Activated naive CD8-positive, alpha-beta T cell treated with anti-CD3 and anti-CD28 coated beads, Interleukin-2, amount 10 ng/mL, durations not matched to agents 7 days and 5 days (primary cell): ENCODE results near the gene AGBL4. TPM values are rescaled to one million over a fixed set of nuclear protein-coding genes. Genes with fewer than 3 reads are reported as not detected.

Experiments
- ATAC-seq: fragments of 150-1000 bp; cut with Tn5 transposase; one replicate; pipeline ENCODE4 v1.10.0; 2021; ENCODE audit warnings: low read depth, moderate library complexity
- POLR2A ChIA-PET: fragments of 350-600 bp; sonication (Branson Sonifier 250); formaldehyde crosslinking; loops from one replicate; lab custom pipeline; 2021; ENCODE audit warnings: antibody characterized with exemption; lab: Charles Lee
- DNase-seq: peaks from one replicate; pipeline ENCODE4 v3.0.0; 2021
- H3K27ac Mint-ChIP-seq: one replicate; pipeline ENCODE4 v1.8.0; 2022; ENCODE audit warnings: mild to moderate bottlenecking, mixed read lengths
- H3K27me3 Mint-ChIP-seq: one replicate; pipeline ENCODE4 v1.8.0; 2022; ENCODE audit warnings: mild to moderate bottlenecking, moderate library complexity, mixed read lengths
- H3K36me3 Mint-ChIP-seq: one replicate; pipeline ENCODE4 v1.8.0; 2021; ENCODE audit warnings: mild to moderate bottlenecking, mixed read lengths
- H3K4me1 Mint-ChIP-seq: one replicate; pipeline ENCODE4 v1.8.0; 2021; ENCODE audit warnings: mixed read lengths
- H3K4me3 Mint-ChIP-seq: one replicate; pipeline ENCODE4 v1.8.0; 2022; ENCODE audit warnings: mild to moderate bottlenecking, moderate library complexity, mixed read lengths
- H3K9me3 Mint-ChIP-seq: one replicate; pipeline ENCODE4 v1.8.0; 2021; ENCODE audit warnings: mixed read lengths
- total RNA-seq, 2 experiments: library from RNA; stranded (reverse); gene quantifications; one replicate each; pipeline ENCODE4 v1.2.3, GENCODE V29; 2021

The AGBL4 gene
- total RNA-seq, 2 experiments from 2014 or later: not detected

DNA sequence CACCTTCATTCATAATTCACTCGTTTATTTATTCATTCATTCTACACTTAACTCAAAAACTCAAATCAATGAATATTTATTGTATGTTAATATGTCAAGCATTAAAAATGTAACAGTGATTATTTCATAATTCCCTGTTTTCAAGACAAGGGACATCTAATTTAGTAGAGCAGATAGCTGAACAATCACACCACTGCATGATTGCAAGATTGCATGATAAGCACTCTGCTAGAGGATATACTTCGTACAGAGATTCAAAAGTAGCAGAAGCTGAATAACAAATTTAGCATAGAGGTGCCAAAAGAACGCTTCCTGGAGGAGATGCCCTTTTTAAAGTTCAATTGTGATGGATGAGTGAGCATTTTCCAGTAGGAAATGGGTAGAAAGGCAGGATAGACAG is 1056.4 kb downstream of the AGBL4 start:
- Mint-ChIP-seq H3K36me3 (no peaks in the 10 kb centered on the region), H3K27me3 (peaks cover 4% of the 10 kb centered on the region), H3K9me3 (no peaks in the 10 kb centered on the region), H3K4me3 (no peak overlapping the region), H3K4me1 (no peaks in the 10 kb centered on the region), H3K27ac (no peak overlapping the region)
- no peak for ATAC-seq
- POLR2A ChIA-PET: no interaction called here
- DNase-seq: no peak

GRCh38 chr1:48966583-48966982 is 1057.2 kb downstream of the AGBL4 start:
- DNase-seq (no peak), ATAC-seq (no peak)
- Mint-ChIP-seq H3K4me1 (no peaks in the 10 kb centered on the region), H3K36me3 (no peaks in the 10 kb centered on the region), H3K4me3 (no peak overlapping the region), H3K27ac (no peak overlapping the region), H3K9me3 (no peaks in the 10 kb centered on the region), H3K27me3 (peaks cover 4% of the 10 kb centered on the region)
- POLR2A ChIA-PET: no interaction called here

DNA sequence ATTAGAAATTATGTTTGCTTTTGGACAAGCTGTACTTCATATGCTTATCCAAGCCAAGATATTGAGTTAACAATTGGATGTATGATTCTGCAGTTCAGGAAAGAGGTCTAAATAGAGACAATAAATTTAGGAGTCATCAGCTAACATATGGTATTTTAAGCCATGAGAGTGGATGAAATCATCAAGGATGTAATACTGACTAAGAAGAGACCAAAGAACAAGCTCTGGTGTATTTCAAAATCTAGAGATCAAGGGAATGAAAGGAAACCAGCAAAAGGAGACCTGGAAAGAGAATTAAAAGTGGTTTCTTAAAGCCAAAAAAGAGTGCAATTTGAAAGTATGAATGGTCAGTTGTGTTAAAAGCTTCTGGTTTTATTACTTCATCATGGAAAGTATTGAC is 1063.4 kb downstream of the AGBL4 start:
- Mint-ChIP-seq H3K4me3 (no peak overlapping the region), H3K4me1 (no peaks in the 10 kb centered on the region), H3K27me3 (peaks cover 4% of the 10 kb centered on the region), H3K9me3 (no peaks in the 10 kb centered on the region), H3K27ac (no peak overlapping the region), H3K36me3 (no peaks in the 10 kb centered on the region)
- POLR2A ChIA-PET: no interaction called here
- DNase-seq (no peak), ATAC-seq (no peak)

DNA sequence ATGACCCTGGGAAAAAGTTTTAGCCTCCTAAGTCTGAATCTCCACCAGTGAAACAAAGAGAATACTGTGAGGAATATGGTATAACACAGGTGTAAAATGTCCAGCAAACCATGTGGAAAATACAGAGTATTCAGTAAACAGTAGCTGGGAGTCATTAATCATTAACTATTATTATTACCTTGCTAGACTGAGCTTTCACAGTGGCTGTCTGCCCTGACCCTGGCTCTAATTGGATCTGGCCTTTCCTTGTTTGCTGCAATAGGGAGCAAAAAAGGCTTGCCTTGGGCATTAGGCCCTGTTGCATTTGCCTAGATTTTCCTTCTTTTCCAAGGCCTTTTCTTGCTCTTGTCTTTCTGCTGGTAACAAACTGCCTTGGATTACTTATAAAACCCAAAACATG is 1068.0 kb downstream of the AGBL4 start:
- no peaks in the 10 kb centered on the region for H3K4me1 Mint-ChIP-seq
- no peaks in the 10 kb centered on the region for H3K36me3 Mint-ChIP-seq
- no peak for ATAC-seq
- H3K4me3 Mint-ChIP-seq: no peak overlapping the region
- POLR2A ChIA-PET: no interaction called here
- no peaks in the 10 kb centered on the region for H3K9me3 Mint-ChIP-seq
- peaks cover 3% of the 10 kb centered on the region for H3K27me3 Mint-ChIP-seq
- no peak overlapping the region for H3K27ac Mint-ChIP-seq
- DNase-seq: no peak

DNA sequence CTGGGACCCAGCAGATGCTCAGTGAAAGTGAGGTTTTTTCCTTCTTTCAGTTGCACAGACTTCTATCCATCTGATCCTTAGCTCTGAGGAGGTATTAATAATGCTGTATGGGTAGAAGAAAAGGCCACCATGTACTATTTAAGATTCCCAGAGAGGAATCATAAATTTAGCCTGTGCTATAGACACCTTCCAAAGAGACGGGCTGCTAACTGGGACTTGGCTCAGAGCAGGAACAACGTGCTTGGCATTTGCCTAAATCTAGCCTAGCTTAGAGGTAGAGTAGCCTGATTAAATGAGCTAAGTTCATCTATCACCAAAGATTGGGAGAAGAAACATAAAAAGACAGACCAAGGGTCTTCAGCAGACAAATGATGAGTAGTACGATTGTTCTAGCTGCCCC is 1070.1 kb downstream of the AGBL4 start:
- Mint-ChIP-seq H3K9me3 (no peaks in the 10 kb centered on the region), H3K27ac (no peak overlapping the region), H3K36me3 (no peaks in the 10 kb centered on the region), H3K27me3 (peaks cover 9% of the 10 kb centered on the region), H3K4me1 (no peaks in the 10 kb centered on the region), H3K4me3 (no peak overlapping the region)
- DNase-seq: no peak
- no peak for ATAC-seq
- POLR2A ChIA-PET: no interaction called here

- Mint-ChIP-seq H3K36me3 (no peaks in the 10 kb centered on the region), H3K9me3 (no peaks in the 10 kb centered on the region), H3K4me1 (no peaks in the 10 kb centered on the region), H3K27ac (no peak overlapping the region), H3K27me3 (peaks cover 9% of the 10 kb centered on the region), H3K4me3 (no peak overlapping the region)
- DNase-seq (no peak), ATAC-seq (no peak)
- POLR2A ChIA-PET: no interaction called here
Measured at GRCh38 chr1:48948562-48948961, 1075.2 kb downstream of the AGBL4 start.

GRCh38 chr1:48947761-48948537 is 1075.8 kb downstream of the AGBL4 start:
- H3K4me3 Mint-ChIP-seq: no peak overlapping the region
- no peaks in the 10 kb centered on the region for H3K36me3 Mint-ChIP-seq
- POLR2A ChIA-PET: no interaction called here
- H3K9me3 Mint-ChIP-seq: no peaks in the 10 kb centered on the region
- no peaks in the 10 kb centered on the region for H3K4me1 Mint-ChIP-seq
- H3K27ac Mint-ChIP-seq: no peak overlapping the region
- peaks cover 9% of the 10 kb centered on the region for H3K27me3 Mint-ChIP-seq
- no peak for DNase-seq
- ATAC-seq: no peak

- Mint-ChIP-seq H3K4me1 (no peaks in the 10 kb centered on the region), H3K4me3 (no peak overlapping the region), H3K36me3 (no peaks in the 10 kb centered on the region), H3K9me3 (no peaks in the 10 kb centered on the region), H3K27ac (no peak overlapping the region), H3K27me3 (peaks cover 6% of the 10 kb centered on the region)
- no peak for DNase-seq
- ATAC-seq: no peak
- POLR2A ChIA-PET: no interaction called here
Measured at GRCh38 chr1:48946070-48946469, 1077.7 kb downstream of the AGBL4 start.

DNA sequence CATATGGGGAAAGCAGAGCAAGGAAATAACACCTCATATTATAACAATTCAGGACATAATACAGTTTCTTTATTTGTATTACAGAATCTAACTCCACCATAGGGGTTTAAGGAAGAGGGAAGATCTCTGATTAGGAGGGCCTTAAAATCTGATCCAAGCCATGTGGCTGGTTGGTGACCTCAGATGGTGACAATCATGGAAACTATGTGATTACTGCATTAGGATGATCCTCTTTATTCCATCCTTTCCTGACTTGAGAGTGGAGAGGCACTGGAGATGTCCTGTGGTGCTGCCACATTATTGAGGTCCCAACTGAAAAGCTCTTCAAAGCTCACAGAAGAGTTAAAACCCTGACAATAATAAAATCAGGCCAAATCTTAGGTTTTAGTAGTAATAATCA is 1078.9 kb downstream of the AGBL4 start:
- H3K36me3 Mint-ChIP-seq: no peaks in the 10 kb centered on the region
- POLR2A ChIA-PET: no interaction called here
- H3K27ac Mint-ChIP-seq: no peak overlapping the region
- H3K27me3 Mint-ChIP-seq: peaks cover 8% of the 10 kb centered on the region
- no peak for ATAC-seq
- no peak overlapping the region for H3K4me3 Mint-ChIP-seq
- DNase-seq: no peak
- no peaks in the 10 kb centered on the region for H3K9me3 Mint-ChIP-seq
- H3K4me1 Mint-ChIP-seq: no peaks in the 10 kb centered on the region

DNA sequence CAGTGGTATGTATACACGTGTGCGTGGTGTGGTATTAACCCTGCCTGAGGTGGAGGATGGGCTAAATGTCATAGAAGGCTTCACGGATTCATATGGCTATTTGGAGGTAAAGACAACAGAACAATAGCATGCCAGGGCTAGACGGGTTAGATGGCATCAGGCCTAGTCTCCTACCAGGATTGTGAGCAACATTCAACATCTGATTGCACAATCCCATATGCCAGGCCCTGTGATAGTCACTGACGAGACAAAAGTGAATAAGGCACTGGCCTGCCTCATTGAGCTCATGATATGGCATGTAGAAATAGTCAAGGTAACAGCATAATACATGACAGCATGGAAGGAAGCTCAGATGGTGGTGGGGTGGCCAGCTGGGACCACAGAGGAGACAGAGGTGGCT is 1079.9 kb downstream of the AGBL4 start:
- Mint-ChIP-seq H3K4me1 (no peaks in the 10 kb centered on the region), H3K36me3 (no peaks in the 10 kb centered on the region), H3K27ac (no peak overlapping the region), H3K9me3 (no peaks in the 10 kb centered on the region), H3K4me3 (no peak overlapping the region), H3K27me3 (peaks cover 4% of the 10 kb centered on the region)
- POLR2A ChIA-PET: no interaction called here
- DNase-seq (no peak), ATAC-seq (no peak)

- Mint-ChIP-seq H3K27ac (no peak overlapping the region), H3K4me1 (no peaks in the 10 kb centered on the region), H3K36me3 (no peaks in the 10 kb centered on the region), H3K4me3 (no peak overlapping the region), H3K9me3 (no peaks in the 10 kb centered on the region), H3K27me3 (peaks cover 2% of the 10 kb centered on the region)
- POLR2A ChIA-PET: no interaction called here
- DNase-seq (no peak), ATAC-seq (no peak)
Measured at GRCh38 chr1:48943393-48943792, 1080.4 kb downstream of the AGBL4 start.

DNA sequence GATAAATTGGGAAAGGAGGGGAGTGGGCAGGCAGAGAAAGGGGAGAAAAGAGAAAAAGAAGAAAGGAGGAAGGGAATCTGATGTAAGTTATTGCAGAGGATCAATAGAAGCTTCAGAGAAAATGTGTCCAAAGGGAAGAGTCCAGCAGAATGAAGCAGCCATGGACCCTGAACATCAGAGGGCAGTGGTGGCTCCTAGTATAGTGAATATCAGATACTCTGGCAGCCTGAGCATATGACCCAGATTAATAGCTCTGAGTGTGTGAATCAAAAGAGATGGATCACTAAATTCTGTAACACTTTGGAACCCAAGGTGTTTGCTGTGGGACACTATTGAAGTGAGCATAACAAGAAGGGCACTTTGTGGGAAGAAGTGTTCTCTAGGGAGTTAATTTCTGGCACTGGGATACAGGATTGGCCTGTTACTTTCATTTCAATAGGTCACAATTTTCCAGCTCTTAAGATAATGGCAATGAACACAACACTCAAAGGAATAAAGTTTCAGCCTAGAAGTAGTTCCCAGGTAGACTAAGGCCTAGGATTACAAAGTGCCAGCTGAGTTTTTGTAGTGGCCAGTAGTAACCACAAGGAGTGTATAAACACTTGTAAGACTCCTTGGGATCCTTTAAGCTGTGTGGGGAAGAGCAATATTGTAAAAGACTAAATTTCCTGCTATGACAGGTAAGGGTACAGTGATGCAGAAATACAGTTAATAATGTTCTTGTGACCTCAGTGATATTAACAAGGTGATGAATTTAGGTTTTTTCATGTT is 1082.6 kb downstream of the AGBL4 start:
- no peak for ATAC-seq
- H3K4me3 Mint-ChIP-seq: no peak overlapping the region
- POLR2A ChIA-PET: no interaction called here
- no peak overlapping the region for H3K27ac Mint-ChIP-seq
- H3K27me3 Mint-ChIP-seq: peaks cover 2% of the 10 kb centered on the region
- no peak for DNase-seq
- no peaks in the 10 kb centered on the region for H3K9me3 Mint-ChIP-seq
- H3K36me3 Mint-ChIP-seq: no peaks in the 10 kb centered on the region
- no peaks in the 10 kb centered on the region for H3K4me1 Mint-ChIP-seq

DNA sequence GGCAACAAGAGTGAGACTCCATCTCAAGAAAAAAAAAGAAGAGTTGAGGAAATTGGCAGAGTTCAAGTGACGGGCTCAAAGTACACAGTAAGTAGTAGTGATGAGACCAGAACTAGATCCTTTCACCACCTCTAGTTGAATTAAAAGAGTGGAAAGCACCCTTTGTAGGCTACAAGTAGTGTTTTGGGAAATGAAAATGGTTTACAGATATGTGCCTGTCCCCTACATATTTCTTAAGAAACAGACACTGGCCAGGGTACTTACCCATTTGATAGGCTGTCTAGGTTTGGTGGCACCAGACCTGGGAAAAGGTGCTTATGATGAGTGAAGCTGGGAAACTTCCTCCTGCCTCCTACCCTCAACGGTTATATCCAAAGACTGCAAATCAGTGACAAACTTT is 1083.4 kb downstream of the AGBL4 start:
- Mint-ChIP-seq H3K9me3 (no peaks in the 10 kb centered on the region), H3K4me1 (no peaks in the 10 kb centered on the region), H3K4me3 (no peak overlapping the region), H3K36me3 (no peaks in the 10 kb centered on the region), H3K27me3 (peaks cover 2% of the 10 kb centered on the region), H3K27ac (no peak overlapping the region)
- no peak for ATAC-seq
- POLR2A ChIA-PET: no interaction called here
- no peak for DNase-seq

GRCh38 chr1:48939828-48940227 is 1083.9 kb downstream of the AGBL4 start:
- H3K27me3 Mint-ChIP-seq: peaks cover 2% of the 10 kb centered on the region
- no peaks in the 10 kb centered on the region for H3K9me3 Mint-ChIP-seq
- H3K27ac Mint-ChIP-seq: no peak overlapping the region
- H3K4me1 Mint-ChIP-seq: no peaks in the 10 kb centered on the region
- DNase-seq (no peak), ATAC-seq (no peak)
- no peak overlapping the region for H3K4me3 Mint-ChIP-seq
- H3K36me3 Mint-ChIP-seq: no peaks in the 10 kb centered on the region
- POLR2A ChIA-PET: no interaction called here
